ENCODE data around the gene EMP3.

Gene EMP3

DNA sequence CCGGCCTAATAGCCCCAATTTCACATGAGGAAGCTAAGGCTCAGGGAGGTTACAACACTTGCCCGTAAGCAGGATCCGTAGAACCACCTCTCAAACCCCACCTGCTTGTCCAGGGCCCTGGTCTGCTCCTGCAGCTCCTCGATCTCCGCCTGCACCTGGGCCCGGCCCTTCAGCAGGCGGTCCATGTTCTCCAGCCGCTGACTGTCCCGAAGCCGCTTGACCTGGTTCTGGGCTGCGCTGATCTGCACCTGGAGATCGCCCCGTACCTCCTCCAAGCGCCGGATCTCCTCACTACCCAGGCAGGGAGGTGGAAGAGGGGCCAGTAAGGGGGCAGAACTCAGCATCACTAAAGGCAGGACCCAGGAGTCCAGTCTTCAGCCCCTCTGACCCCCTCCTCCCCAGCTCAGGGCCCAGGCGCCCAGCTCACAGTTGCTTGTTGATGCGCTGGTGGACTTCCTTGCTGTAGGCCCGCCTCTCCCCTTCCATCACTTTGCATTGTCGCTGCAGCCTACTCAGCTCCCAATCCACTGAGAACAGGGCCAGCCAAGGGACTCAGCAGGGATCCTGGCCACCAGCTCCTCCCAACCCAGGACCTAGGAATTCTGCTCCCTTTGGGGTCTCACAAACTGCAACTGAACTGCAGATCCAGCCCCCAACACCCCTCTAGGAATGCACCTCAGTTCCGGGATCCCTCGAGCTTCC, 6.9 kb upstream of the EMP3 start:
- DNase-seq (ENCODE audit: low read depth), result no peak

DNA sequence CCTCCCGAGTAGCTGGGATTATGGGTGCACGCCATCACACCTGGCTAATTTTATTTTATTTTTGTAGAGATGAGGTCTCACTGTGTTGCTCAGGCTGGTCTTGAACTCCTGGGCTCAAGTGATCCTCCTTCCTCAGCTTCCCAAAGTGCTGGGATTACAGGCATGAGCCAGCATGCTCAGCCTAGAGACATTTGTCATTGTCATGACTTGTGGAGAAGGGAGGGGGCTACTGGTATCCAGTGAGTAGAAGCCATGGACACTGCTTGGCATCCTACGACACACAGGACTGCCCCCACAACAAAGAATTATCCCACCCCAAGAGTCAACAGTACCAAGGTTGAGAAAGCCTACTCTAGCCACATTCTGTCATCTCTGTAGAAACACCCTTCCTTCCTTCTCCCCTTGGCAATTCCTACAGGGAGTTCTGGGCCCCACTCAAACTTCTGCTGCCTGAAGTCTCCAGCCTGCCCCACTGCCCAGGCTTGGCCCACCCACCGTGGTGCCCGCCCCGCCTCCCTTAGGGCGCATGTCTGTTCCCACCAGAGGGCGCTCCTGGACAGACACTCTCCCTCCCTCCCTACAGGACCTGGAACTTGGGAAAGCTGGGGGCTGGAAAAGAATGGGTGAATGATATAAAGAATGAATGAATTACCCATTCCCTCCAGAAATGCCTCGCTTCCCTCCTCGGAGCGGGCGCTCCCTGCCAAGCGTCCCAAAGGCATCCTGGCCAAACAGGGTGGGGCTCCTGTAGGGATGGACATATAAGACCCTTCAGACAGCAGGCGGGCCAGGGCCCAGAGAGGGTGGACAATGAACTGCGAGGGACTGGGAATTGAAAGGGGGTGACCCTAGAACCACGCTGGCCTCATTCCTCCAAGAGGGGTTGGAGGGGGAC, 5.5 kb upstream of the EMP3 start:
- peak; percentile 70 for DNase-seq (ENCODE audit: low read depth)

GRCh38 chr19:48321372-48321621, 4.1 kb upstream of the EMP3 start:
- peak; percentile 92 for DNase-seq (ENCODE audit: low read depth)

DNA sequence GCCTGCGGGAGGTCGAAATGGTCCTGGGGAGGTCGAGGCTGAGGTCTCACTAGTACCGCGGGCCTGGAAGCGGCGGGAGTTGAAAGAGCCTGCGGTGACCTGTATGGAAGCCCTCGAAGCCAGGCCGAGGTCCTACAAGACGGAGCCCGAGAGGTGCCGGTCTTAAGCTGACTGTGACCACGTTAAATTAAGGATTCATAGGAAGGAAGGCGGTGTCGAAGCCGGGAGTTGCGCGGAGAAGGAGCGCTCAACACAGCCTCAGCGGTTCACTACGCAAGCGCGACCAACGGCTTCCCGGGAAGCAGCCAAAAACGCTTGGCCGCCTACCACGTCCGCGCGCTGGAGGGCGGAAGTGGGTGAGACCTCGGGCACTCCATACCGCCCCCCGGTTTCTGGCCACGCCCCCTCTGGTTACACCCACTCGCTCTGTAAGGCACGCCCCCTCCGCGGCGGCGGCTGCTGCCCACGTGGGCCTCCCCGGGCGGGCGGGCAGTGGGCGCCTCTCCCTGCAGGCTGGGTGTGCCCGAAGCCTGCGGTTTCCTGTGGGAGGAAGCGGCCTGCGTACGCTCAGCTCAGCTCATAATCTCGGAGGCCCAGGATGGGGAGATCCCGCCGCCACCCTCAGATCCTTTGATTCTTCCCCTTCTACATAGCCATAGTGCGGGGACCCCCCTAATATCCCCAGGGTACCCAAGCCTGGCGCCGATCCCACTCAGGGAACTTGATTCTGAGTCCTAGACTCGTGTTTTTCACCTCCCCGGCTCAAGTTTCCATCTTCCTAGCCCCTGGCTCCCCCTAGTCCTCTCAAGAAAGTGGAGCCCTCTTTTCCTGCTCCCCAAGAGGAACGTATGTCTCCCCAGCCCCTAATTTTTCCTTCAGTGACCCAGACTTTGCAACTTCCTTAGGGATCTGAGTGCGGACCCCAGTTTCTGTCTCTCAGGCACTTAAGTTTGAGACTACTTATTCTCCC, 3.4 kb upstream of the EMP3 start:
- DNase-seq (ENCODE audit: low read depth), result peak; percentile 98

DNA sequence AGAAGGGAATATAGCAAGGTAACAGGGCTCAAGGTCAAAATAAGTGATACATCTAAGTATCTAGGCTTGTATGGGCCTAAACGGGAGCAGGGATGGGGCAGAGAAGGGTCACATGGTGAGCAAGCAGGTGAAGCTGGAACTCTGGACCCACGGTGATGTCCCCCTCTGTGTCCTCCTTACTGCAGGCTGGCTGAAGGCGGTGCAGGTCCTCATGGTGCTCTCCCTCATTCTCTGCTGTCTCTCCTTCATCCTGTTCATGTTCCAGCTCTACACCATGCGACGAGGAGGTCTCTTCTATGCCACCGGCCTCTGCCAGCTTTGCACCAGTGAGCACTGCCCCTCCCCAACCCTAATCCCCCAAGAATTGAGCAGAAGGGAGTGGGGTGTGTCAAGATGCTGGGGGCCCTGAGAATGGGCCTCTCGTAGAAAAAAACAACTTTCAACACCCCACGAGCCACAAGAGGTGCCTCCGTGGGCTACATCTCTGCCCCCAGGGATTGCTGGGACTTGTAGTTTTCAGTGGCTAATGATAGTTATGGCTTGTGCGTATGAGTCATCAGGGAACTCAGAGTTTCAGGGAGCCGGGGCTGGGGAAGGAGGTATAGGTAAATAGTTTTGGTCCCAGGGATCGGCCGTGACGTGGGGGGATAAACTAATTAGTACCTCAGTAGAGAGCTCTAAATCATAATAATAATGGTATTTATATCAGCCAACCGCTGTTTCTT, 4.0 kb downstream of the EMP3 start:
- DNase-seq (ENCODE audit: low read depth), result peak; percentile 23

GRCh38 chr19:48330012-48330681, 4.8 kb downstream of the EMP3 start:
- peak; percentile 74 for DNase-seq (ENCODE audit: low read depth)

DNA sequence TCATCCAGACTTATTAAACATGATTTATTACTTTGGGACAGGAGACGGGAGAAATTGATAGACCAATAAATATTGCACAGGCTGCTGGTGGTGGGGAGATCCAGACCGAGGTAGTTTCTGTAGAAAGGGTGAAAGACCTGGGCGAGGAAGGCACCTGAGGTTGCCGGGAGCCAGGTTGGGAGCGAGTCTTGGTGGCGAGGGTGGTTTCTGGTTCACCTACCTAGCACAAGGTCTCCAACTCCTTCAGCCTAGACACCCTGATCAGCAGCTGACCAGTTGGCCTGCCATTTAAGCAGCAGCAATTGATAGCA, 7.0 kb downstream of the EMP3 start:
- no peak for DNase-seq (ENCODE audit: low read depth)

- DNase-seq (ENCODE audit: low read depth), result peak; percentile 84
Observed at GRCh38 chr19:48332662-48333466, 7.5 kb downstream of the EMP3 start.

DNA sequence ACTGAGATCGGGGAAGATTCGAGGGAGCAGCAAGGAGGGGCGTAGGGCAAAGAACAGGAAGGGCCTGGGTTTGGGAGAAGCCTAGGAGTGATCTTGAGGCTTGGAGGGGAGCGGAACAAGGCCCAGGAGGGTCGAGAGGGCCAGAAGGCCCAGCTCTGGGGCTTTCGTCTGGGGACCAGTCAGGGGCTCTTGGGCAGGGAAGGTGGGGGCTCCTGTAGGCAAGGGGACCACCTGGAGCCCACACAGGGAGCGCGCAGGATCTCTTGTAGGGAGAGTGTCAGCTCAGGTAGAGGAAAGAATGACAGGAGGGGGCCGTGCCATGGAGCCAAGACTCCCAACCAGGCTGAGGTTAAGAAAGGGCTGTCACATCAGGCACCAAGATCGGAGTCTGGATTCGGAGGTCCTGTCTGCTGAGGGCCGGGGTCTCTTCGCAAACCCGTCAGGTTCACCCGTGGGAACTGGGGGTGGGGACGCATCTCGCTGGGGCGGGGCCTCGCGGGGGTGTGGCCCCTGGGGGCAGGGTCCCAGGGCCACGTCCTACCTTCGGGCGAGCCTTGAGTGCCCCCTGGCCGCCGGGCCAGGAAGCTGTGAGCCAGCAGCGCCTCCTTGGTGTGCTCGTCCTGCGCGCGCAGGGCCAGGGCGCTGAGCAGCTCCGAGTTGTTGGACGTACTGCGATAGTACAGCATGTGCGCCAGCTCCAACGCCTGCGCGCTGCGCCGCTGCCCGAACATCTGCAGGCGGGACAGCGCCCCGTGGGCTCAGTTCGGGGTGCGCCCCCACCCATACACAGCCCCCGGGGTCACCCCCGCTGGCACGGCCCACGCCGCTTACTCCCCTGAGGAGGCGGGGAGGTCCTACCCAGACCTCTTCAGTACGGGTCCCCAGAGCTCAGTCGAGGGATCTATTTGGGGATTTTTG, 8.4 kb downstream of the EMP3 start:
- DNase-seq (ENCODE audit: low read depth), result peak; percentile 92

DNA sequence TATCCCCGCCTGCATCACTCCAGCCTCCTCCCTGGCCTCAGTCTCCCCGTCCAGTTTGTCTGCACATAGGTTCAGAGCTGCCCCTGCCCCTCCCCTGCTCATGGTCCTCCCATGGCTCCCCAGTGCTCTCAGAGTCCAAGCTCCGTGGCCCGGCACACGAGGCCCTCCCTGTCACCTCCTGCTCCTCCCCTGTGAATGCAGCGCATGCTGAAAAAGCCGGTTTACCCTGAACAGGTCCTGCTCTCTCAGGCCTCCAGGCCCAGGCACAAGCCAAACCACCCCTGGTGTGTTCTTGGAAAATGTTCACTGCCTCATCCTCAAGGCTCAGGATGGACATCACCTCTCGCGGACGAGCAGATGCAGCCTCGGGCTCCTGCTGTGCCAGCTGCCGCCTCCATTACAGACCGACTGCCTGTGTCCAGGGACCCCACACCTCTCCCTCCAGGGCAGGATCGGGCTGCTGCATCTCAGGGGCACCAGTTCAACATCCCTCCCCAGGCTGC, 13.0 kb downstream of the EMP3 start:
- no peak for DNase-seq (ENCODE audit: low read depth)

- no peak for DNase-seq (ENCODE audit: low read depth)
Observed at GRCh38 chr19:48338802-48339503, 13.6 kb downstream of the EMP3 start.

- no peak for DNase-seq (ENCODE audit: low read depth)
Observed at GRCh38 chr19:48340995-48341394, 15.6 kb downstream of the EMP3 start.

GRCh38 chr19:48341515-48342413, 16.4 kb downstream of the EMP3 start:
- no peak for DNase-seq (ENCODE audit: low read depth)

GRCh38 chr19:48342414-48342738, 17.0 kb downstream of the EMP3 start:
- DNase-seq (ENCODE audit: low read depth), result no peak

DNA sequence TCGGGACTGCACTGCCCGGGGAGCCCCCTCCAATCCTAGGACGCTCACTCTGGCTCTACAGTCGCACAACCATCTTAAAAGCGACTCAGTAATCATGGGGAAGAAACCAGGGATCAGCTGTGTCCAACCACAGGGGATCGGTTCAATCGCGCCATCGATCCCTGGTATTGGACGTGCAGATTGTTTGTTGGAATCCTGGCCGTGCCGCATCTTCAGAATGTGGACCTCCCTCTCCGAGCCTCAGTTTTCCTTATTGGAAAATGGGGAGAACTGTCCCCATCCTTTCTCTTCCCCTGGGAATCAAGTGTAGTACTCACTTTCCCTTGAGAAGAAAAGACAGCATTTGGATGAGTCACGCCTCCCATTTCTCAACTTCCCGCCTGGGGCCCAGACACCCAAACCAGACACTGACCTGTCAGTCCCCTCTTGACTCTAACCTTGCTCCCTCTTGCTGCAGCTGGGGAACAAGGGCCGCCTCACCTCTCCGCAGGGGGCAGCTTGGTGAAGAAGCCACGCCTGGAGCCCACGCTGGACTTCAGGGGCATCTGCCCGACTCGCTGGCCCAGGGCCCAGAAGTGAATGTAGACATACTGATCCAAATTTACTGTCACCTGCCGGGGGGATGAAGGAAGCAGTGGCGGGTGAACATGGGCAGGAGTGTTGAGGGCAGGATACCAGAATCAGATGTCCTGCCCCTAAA, 17.6 kb downstream of the EMP3 start:
- DNase-seq (ENCODE audit: low read depth), result no peak

DNA sequence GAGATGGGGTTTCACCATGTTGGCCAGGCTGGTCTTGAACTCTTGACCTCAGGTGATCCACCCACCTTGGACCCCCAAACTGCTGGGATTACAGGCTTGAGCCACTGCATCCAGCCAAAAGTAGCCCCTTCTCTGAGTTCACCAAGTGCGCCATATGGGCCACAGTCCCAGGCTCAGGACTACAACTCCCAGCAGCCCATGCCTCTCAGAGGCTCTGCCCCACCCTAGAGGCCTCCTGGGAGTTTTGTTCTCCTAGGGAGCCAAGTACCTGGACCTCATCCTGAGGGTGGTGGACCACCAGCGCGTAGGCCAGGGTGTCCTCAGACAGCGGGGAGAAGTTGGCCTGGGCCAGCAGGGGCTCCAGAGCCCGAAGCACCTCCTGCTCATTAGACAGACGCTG, 19.5 kb downstream of the EMP3 start:
- DNase-seq (ENCODE audit: low read depth), result no peak

- no peak for DNase-seq (ENCODE audit: low read depth)
Observed at GRCh38 chr19:48346191-48346590, 20.8 kb downstream of the EMP3 start.

Data from activated T-helper 9 cell treated with anti-CD3 and anti-CD28 coated beads, Interleukin-2, amount 50 U/mL, for 16 hours (primary cell).